Right cardiac atrium (tissue), 5 donors: Measurements from ENCODE around the gene PGBD2. TPM values are rescaled to one million over a fixed set of nuclear protein-coding genes. Genes with fewer than 3 reads are reported as not detected.

ENCODE experiments used
- ATAC-seq, 2 donors: fragments of 200-7000 bp; cut with Tn5 transposase; one replicate each; pipeline versions ENCODE4 v1.8.0 to v1.9.1; 2020; ENCODE audit warnings: moderate library complexity in 2 of 2, mild to moderate bottlenecking in 1 of 2
- DNase-seq, 3 donors: peaks; one replicate each; pipeline ENCODE4 v3.0.0-alpha.2; 2020
- H3K27ac ChIP-seq: one replicate; pipeline ENCODE4 v1.5.1; 2013; ENCODE audit warnings: mild to moderate bottlenecking, low read length, control low read depth, moderate library complexity
- H3K27me3 ChIP-seq: one replicate; pipeline ENCODE4 v1.6.1; 2013; ENCODE audit not compliant: control insufficient read depth, insufficient read depth
- H3K4me1 ChIP-seq: one replicate; pipeline ENCODE4 v1.6.1; 2013; ENCODE audit warnings: low read length; ENCODE audit not compliant: control insufficient read depth, insufficient read depth
- H3K4me3 ChIP-seq: one replicate; pipeline ENCODE4 v1.5.1; 2013; ENCODE audit warnings: low read length, control low read depth
- H3K9me3 ChIP-seq: one replicate; pipeline ENCODE4 v1.6.1; 2013; ENCODE audit warnings: low read length; ENCODE audit not compliant: control insufficient read depth
- WGBS: extraction: QIAGEN DNeasy Blood & Tissue Kit; methylation state at CpG from one replicate; pipeline ENCODE4 v1.1.7; 2013; 5-methylcytosine and 5-hydroxymethylcytosine counted together
- intact Hi-C, 4 donors: fragments of 100-400 bp; cut with DNase I; formaldehyde crosslinking; loops; one replicate each; pipeline versions ENCODE4 v1.11.0 to v1.14.0; 2022 to 2023
- polyA plus RNA-seq: library from polyadenylated mRNA; stranded (reverse); fragments of 200-250 nt; gene quantifications from one replicate; pipeline ENCODE4 v1.2.3, GENCODE V29; 2013
- total RNA-seq, 4 donors: library from RNA; stranded (reverse); fragmentation: NEBNext Ultra II Directional; extraction: Animal tissue kit (Norgen Biotek cat#: 25700); gene quantifications; one replicate each; pipeline ENCODE4 v1.2.1, GENCODE V29; 2021
- donor health status: healthy with polysubstance abuse.
- donor health status: DM: no; HTN: yes; CAD: no.
- donor health status: DM: no; HTN: no; CAD: no.
- donor health status: DM: no; HTN: yes; CAD: no; lungs with severe emphysema.
- donor health status: DM: yes; HTN: yes; CAD: no.

Gene PGBD2
- total and polyA plus RNA-seq, 5 donors: 2.6 to 3.8 (median 2.8) TPM

DNA sequence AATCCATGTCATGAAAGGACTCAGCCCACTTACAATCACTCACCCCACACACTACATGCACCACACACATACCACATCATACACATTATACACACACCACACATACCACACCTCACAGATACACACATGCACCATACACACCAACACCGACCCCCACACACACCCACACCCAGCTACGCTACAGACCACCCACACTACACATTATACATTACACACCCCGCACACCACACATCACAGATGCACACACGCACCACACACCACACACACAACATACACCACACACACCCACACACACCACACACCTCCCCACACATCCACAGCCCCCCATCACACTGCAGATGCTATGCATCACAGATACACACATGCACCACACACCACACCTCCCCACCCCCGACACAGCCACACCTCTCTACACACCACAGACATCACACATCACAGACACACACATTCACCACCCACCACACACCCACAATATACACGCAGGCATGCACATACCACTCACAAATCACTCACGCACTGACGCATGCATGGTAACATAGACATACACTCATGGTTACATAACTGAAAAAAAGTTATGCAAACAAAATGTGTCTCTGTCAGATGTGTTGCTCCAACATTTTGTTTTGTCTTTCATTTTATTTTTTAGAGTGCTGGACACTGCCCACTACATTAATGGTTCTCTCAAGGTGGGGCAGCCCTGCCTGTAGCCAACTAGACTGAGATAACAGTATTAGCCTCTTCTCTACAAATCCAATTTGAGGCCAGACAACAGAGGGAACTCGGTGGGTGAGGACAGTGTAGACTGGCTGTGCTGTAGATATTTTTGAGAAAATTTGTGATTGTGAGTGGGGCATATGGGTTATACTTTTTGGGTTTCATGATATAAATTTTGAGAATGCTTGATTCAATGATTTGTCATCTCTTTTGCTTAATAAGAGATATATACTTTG, 15.2 kb upstream of the PGBD2 start:
- DNase-seq: no peak
- peak in 1 of 2 donors; percentile 16 for ATAC-seq
- 90% methylated on average over 9 of the region's 9 CpGs for WGBS
- Histone ChIP-seq H3K9me3 (no peaks in the 10 kb centered on the region), H3K4me3 (no peak overlapping the region), H3K27me3 (no peaks in the 10 kb centered on the region), H3K4me1 (no peaks in the 10 kb centered on the region), H3K27ac (no peak overlapping the region)
- intact Hi-C loops: no loop called here

DNA sequence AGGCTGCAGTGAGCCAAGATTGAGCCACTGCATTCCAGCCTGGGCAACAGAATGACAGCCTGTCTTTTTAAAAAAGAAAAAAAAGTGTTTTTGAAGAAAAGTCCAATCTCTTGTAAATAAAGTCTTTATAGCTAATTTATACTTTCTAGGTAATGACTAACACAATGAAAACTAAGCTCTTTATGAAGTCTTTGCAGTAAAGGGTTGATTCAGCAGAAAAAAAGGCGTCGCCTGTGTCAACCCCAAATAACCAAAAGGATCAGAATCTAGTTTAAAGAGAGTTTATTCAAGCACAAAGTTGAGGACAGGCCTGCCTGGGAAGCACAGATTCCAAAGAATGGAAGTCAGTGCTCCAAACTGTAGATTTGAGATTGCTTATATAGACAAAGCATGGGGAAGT, 14.3 kb upstream of the PGBD2 start:
- DNase-seq (no peak), ATAC-seq (no peak)
- no peak overlapping the region for H3K27ac ChIP-seq
- no peak overlapping the region for H3K4me3 ChIP-seq
- intact Hi-C loops: no loop called here
- WGBS: 91% methylated on average over 2 of the region's 2 CpGs
- no peaks in the 10 kb centered on the region for H3K9me3 ChIP-seq
- no peaks in the 10 kb centered on the region for H3K27me3 ChIP-seq
- no peaks in the 10 kb centered on the region for H3K4me1 ChIP-seq

DNA sequence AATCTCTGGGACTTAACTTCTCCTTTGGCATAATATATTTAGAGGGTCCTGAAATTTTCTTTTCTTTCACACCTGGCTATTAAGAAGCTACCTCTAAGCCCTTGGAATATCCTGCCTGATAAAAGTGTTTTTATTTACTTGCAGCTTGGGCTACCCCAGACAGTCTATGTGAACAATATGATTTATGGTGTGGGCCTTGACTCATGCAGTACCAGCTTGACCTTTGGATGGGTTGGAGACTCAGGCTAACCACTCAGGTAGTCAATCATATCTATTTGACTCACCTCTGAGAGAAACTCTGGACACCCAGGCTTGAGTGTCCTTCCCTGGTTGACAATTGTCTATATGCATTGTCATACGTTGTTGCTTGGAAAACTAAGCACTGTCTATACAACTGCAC, 13.4 kb upstream of the PGBD2 start:
- Histone ChIP-seq H3K27ac (no peak overlapping the region), H3K4me3 (no peak overlapping the region), H3K27me3 (no peaks in the 10 kb centered on the region), H3K4me1 (no peaks in the 10 kb centered on the region), H3K9me3 (no peaks in the 10 kb centered on the region)
- DNase-seq (no peak), ATAC-seq (no peak)
- intact Hi-C loops: no loop called here
- WGBS: 84% methylated on average over 1 of the region's 1 CpG

- H3K27ac ChIP-seq: no peak overlapping the region
- no peaks in the 10 kb centered on the region for H3K4me1 ChIP-seq
- no peaks in the 10 kb centered on the region for H3K27me3 ChIP-seq
- ATAC-seq (no peak), DNase-seq (no peak)
- intact Hi-C loops: no loop called here
- H3K9me3 ChIP-seq: no peaks in the 10 kb centered on the region
- H3K4me3 ChIP-seq: no peak overlapping the region
These were observed 11.2 kb upstream of the PGBD2 start for GRCh38 chr1:248894837-248895236.

- Histone ChIP-seq H3K9me3 (no peaks in the 10 kb centered on the region), H3K4me3 (no peak overlapping the region), H3K4me1 (no peaks in the 10 kb centered on the region), H3K27me3 (no peaks in the 10 kb centered on the region), H3K27ac (no peak overlapping the region)
- intact Hi-C loops: no loop called here
- ATAC-seq: no peak
- WGBS: 69% methylated on average over 9 of the region's 9 CpGs
- no peak for DNase-seq
These were observed 8.4 kb upstream of the PGBD2 start for GRCh38 chr1:248897412-248898337.

- Histone ChIP-seq H3K4me3 (no peak overlapping the region), H3K9me3 (no peaks in the 10 kb centered on the region), H3K27me3 (no peaks in the 10 kb centered on the region), H3K27ac (no peak overlapping the region), H3K4me1 (no peaks in the 10 kb centered on the region)
- DNase-seq: no peak
- no peak for ATAC-seq
- intact Hi-C loops: no loop called here
- WGBS: 98% methylated on average over 1 of the region's 1 CpG
These were observed 5.4 kb upstream of the PGBD2 start for GRCh38 chr1:248900637-248901036.

DNA sequence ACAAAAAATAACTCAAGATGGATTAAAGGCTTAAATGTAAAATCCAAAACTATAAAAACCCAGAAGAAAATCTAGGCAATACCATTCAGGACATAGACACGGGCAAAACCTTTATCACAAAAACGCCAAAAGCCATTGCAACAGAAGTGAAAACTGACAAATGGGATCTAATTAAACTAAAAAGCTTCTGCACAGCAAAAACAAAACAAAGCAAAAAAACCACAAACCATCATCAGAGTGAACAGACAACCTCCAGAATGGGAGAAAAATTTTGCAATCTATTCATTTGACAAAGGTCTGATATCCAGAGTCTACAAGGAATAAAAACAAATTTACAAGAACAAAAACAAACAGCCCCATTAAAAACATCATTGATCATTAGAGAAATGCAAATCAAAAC, 4.5 kb upstream of the PGBD2 start:
- H3K27ac ChIP-seq: no peak overlapping the region

DNA sequence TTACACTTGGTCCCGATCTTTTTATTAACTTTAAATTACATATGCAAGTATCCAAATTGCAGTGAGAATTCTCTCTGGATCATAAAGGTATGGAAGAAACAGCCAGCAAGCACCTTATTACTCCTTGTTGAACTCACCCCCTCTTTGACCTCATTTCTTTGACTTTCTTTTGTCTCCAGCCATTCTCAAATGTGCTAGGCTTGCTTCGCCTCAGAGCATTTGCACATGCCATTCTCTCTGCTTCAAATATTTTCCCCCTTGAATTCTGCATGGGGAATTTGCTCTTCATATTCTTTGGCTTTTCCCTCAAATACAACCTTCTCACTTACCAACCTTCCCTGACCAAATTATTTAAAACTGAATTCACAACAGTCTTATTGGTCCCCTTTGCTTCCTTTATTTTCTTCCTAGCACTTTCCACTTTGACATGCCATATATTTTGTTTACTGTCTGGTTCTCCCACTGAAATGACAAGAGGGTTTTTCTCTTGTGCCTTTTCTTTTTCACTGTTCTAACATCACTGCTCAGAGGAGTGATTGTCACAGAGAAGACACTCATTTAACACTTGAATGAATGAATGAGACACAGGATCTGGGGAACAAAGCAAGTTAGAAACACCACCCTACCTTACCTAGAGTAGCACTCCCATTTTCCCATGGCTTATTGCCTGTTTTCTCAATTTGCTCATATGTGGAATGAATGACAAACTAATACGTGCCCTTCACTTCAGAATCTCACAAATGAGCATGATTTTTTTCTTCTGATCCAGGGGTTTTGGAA, 1.4 kb upstream of the PGBD2 start:
- Histone ChIP-seq H3K4me1 (peaks cover 3% of the 10 kb centered on the region), H3K27me3 (no peaks in the 10 kb centered on the region), H3K27ac (no peak overlapping the region), H3K4me3 (no peak overlapping the region), H3K9me3 (no peaks in the 10 kb centered on the region)
- intact Hi-C loops: no loop called here
- ATAC-seq: no peak
- WGBS: 91% methylated on average over 3 of the region's 3 CpGs
- no peak for DNase-seq

More for the DNA sequence above, 4.5 kb upstream of the PGBD2 start:
- no peak for DNase-seq
- no peaks in the 10 kb centered on the region for H3K4me1 ChIP-seq
- no peak for ATAC-seq
- intact Hi-C loops: no loop called here
- H3K4me3 ChIP-seq: no peak overlapping the region
- no peaks in the 10 kb centered on the region for H3K9me3 ChIP-seq
- H3K27me3 ChIP-seq: no peaks in the 10 kb centered on the region
- 81% methylated on average over 2 of the region's 2 CpGs for WGBS

- ATAC-seq: no peak
- H3K27ac ChIP-seq: peak overlapping the region; percentile 81
- no peak for DNase-seq
- H3K4me1 ChIP-seq: peaks cover 3% of the 10 kb centered on the region
- intact Hi-C loops: no loop called here
- H3K9me3 ChIP-seq: no peaks in the 10 kb centered on the region
- peak overlapping the region; percentile 45 for H3K4me3 ChIP-seq
- H3K27me3 ChIP-seq: no peaks in the 10 kb centered on the region
- WGBS: 38% methylated on average over 4 of the region's 4 CpGs
These were observed 400 bp upstream of the PGBD2 start for GRCh38 chr1:248905662-248906008.

- 20% methylated on average over 18 of the region's 18 CpGs for WGBS
- H3K4me1 ChIP-seq: peaks cover 3% of the 10 kb centered on the region
- peak overlapping the region; percentile 75 for H3K4me3 ChIP-seq
- ATAC-seq (no peak), DNase-seq (no peak)
- intact Hi-C loops: no loop called here
- H3K27ac ChIP-seq: peak overlapping the region; percentile 99
- no peaks in the 10 kb centered on the region for H3K9me3 ChIP-seq
- H3K27me3 ChIP-seq: no peaks in the 10 kb centered on the region
These were observed 972 bp downstream of the PGBD2 start for GRCh38 chr1:248906753-248907661.
